SK-N-SH (cell line): ENCODE results near the gene C8G. TPM values are rescaled to one million over a fixed set of nuclear protein-coding genes. Genes with fewer than 3 reads are reported as not detected.
A peak's percentile ranks its signal among the peaks of the same experiment; 100 is the strongest.

Experiments used
- CTCF ChIA-PET: fragments of 300-600, 350-600 bp; formaldehyde crosslinking; extraction: SDS; loops from one replicate; lab custom pipeline; 2021; lab: Yijun Ruan, JAX
- POLR2A ChIA-PET: fragments of 350-600 bp; sonication (Branson Sonifier 250); formaldehyde crosslinking; extraction: SDS; loops from one replicate; lab custom pipeline; 2020; ENCODE audit warnings: antibody characterized with exemption, inconsistent platforms; lab: Yijun Ruan, JAX
- DNase-seq: peaks from one replicate; pipeline ENCODE4 v3.0.0; 2012
- H2AFZ ChIP-seq: fragments of 200-600 bp; sonication (generic); 2 replicates; pipeline ENCODE4 v1.8.1; 2016; ENCODE audit warnings: antibody characterized with exemption, mild to moderate bottlenecking, low read depth
- H3F3A ChIP-seq: fragments of 200-600 bp; sonication (generic); replicated peaks from 2 replicates; pipeline ENCODE3; 2016; ENCODE audit warnings: antibody characterized with exemption, mild to moderate bottlenecking; ENCODE audit not compliant: insufficient read depth
- H3K27ac ChIP-seq, 2 experiments: fragments of 200-500 bp in 1 of 2; fragments of 200-600 bp in 1 of 2; sonication (Bioruptor generic) in 1 of 2; sonication (generic), shearing (Covaris generic) in 1 of 2; 2 replicates each; pipeline versions ENCODE4 v1.5.1 to v1.6.1; 2014 to 2016; ENCODE audit warnings: low read depth in 2 of 2, inconsistent platforms in 1 of 2, low read length in 1 of 2, mild to moderate bottlenecking in 1 of 2, mixed read lengths in 1 of 2
- H3K27me3 ChIP-seq: fragments of 200-600 bp; sonication (generic), shearing (Covaris generic); 2 replicates; pipeline ENCODE4 v1.6.1; 2016; ENCODE audit warnings: mixed run types; ENCODE audit not compliant: insufficient read depth
- H3K36me3 ChIP-seq, 2 experiments: fragments of 200-500 bp in 1 of 2; fragments of 200-600 bp in 1 of 2; sonication (Bioruptor generic) in 1 of 2; sonication (generic) in 1 of 2; replicated peaks in 1 of 2; 2 replicates each; pipeline versions ENCODE3 to v1.5.1; 2014 to 2016; ENCODE audit warnings: low read length in 1 of 2, mild to moderate bottlenecking in 1 of 2; ENCODE audit not compliant: insufficient read depth in 2 of 2, control insufficient read depth in 1 of 2
- H3K4me1 ChIP-seq, 2 experiments: fragments of 200-500 bp in 1 of 2; fragments of 200-600 bp in 1 of 2; sonication (Bioruptor generic) in 1 of 2; sonication (generic), shearing (Covaris generic) in 1 of 2; 2 replicates each; pipeline versions ENCODE4 v1.5.1 to v1.6.1; 2014 to 2016; ENCODE audit warnings: low read depth in 1 of 2, low read length in 1 of 2, mixed run types in 1 of 2; ENCODE audit not compliant: insufficient read depth in 2 of 2, control insufficient read depth in 1 of 2
- H3K4me2 ChIP-seq: fragments of 200-600 bp; sonication (generic), shearing (Covaris generic); 2 replicates; pipeline ENCODE4 v1.6.1; 2017; ENCODE audit warnings: mixed run types
- H3K4me3 ChIP-seq, 2 experiments: fragments of 200-500 bp in 1 of 2; fragments of 200-600 bp in 1 of 2; sonication (Bioruptor generic) in 1 of 2; sonication (generic), shearing (Covaris generic) in 1 of 2; 2 replicates each; pipeline versions ENCODE4 v1.5.1 to v1.8.1; 2014 to 2016; ENCODE audit warnings: low read depth in 2 of 2, inconsistent platforms in 1 of 2, low read length in 1 of 2, mild to moderate bottlenecking in 1 of 2, mixed read lengths in 1 of 2, moderate library complexity in 1 of 2
- H3K79me2 ChIP-seq: fragments of 200-600 bp; sonication (generic); 2 replicates; pipeline ENCODE4 v1.8.1; 2017; ENCODE audit warnings: mild to moderate bottlenecking; ENCODE audit not compliant: insufficient read depth
- H3K9ac ChIP-seq: fragments of 200-600 bp; sonication (generic); 2 replicates; pipeline ENCODE4 v1.6.1; 2017; ENCODE audit warnings: mixed run types
- H3K9me2 ChIP-seq: fragments of 200-600 bp; sonication (generic); 2 replicates; pipeline ENCODE4 v1.6.1; 2017; ENCODE audit warnings: mixed run types
- H3K9me3 ChIP-seq: fragments of 200-600 bp; sonication (generic); 2 replicates; pipeline ENCODE4 v1.6.1; 2017; ENCODE audit warnings: mixed run types, mild to moderate bottlenecking, moderate library complexity
- H4K20me1 ChIP-seq: fragments of 200-600 bp; sonication (generic); 2 replicates; pipeline ENCODE4 v1.6.1; 2017; ENCODE audit warnings: mild to moderate bottlenecking, mixed run types; ENCODE audit not compliant: insufficient read depth
- ELF1 ChIP-seq: IDR thresholded peaks from 2 replicates; pipeline ENCODE4 v1.4.0; 2012
- FOXM1 ChIP-seq: IDR thresholded peaks from 2 replicates; pipeline ENCODE4 v1.4.0; 2012; ENCODE audit warnings: low read depth, mild to moderate bottlenecking
- NFIC ChIP-seq: IDR thresholded peaks from 2 replicates; pipeline ENCODE4 v1.4.0; 2012; ENCODE audit warnings: borderline replicate concordance
- NRF1 ChIP-seq: IDR thresholded peaks from 2 replicates; pipeline ENCODE4 v1.6.1; 2012; ENCODE audit warnings: low read depth, mild to moderate bottlenecking, low read length
- POLR2AphosphoS5 ChIP-seq: IDR thresholded peaks from 2 replicates; pipeline ENCODE4 v1.6.1; 2012; ENCODE audit warnings: low read depth, low read length
- RCOR1 ChIP-seq: fragments of 150-350 bp; IDR thresholded peaks from 2 replicates; pipeline ENCODE4 v1.6.1; 2017; ENCODE audit warnings: antibody characterized with exemption, low read length
- SMC3 ChIP-seq: IDR thresholded peaks from 2 replicates; pipeline ENCODE4 v1.6.1; 2012; ENCODE audit warnings: low read depth, low read length, improper control_type of control experiment
- TAF1 ChIP-seq: IDR thresholded peaks from 2 replicates; pipeline ENCODE4 v1.6.1; 2012; ENCODE audit warnings: low read depth, mild to moderate bottlenecking, low read length, moderate library complexity, borderline replicate concordance
- WGBS: methylation state at CpG from one replicate; pipeline ENCODE4 v1.1.6; 2017; ENCODE audit warnings: low lambda C conversion rate; 5-methylcytosine and 5-hydroxymethylcytosine counted together
- polyA plus RNA-seq, 3 experiments: library from polyadenylated mRNA; depleted of rRNA; stranded (reverse); fragments of >200 nt; gene quantifications; 2 replicates each; pipeline ENCODE4 v1.2.3, GENCODE V29; 2012
- TF ChIP-seq, protein P1 (sequence below): IDR thresholded peaks from 2 replicates; pipeline ENCODE4 v1.6.1; 2012; ENCODE audit warnings: mild to moderate bottlenecking, low read depth, low read length, moderate library complexity

C8G gene
- polyA plus RNA-seq, 1 of the 3 experiments (the other 2 are of a cell fraction) = 0.28 TPM

DNA sequence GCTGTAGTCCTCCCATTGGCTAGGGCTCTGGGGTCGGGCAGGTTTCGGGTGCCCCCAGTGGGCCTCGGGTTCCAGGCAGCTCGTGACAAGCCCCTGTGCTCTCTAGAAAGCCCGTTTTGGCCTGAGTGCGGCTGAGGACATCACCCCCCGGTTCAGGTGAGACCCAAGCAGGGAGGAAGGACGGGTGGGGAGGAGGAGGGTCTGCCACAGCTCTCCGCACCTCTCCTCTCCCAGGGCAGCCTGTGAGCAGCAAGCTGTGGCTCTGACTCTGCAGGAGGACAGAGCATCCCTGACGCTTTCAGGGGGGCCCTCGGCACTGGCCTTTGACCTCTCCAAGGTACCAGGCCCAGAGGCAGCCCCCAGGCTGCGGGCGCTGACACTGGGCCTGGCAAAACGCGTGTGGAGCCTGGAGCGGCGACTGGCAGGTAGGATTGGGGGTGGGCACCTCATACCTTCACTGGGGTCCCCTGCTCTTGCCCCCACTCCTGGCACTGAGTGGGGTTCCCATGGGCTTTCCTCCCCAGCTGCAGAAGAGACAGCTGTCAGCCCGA, 47.9 kb downstream of the C8G start:
- Histone ChIP-seq H3K27ac (peak overlapping the region in 1 of 2 experiments; percentile 56; a peak in 2 of 4 replicates), H3K4me2 (peak overlapping the region; percentile 95), H3K4me3 (peak overlapping the region; percentile 80 to 85), H3K9me2 (no peaks in the 10 kb centered on the region), H3K27me3 (no peaks in the 10 kb centered on the region), H3K36me3 (peaks cover 0 to 7% of the 10 kb centered on the region in 2 experiments), H3K9me3 (no peaks in the 10 kb centered on the region), H4K20me1 (0 out of 2 replicates have a peak, but pooled peaks cover 3% of the 10 kb centered on the region), H3K79me2 (peaks cover 18% of the 10 kb centered on the region; the same call in 1 of the 2 replicates), H3F3A (no peaks in the 10 kb centered on the region), H3K9ac (peak overlapping the region; percentile 75), H2AFZ (peak overlapping the region; percentile 82; the same call in 1 of the 2 replicates), H3K4me1 (peaks cover 9 to 24% of the 10 kb centered on the region in 2 experiments; a peak in 3 of 4 replicates)
- ChIA-PET POLR2A (interaction anchor here (1.0 to 1.8 kb wide), 3 partner anchors 37 to 49 kb away, joined by 3 to 7 read pairs (median 4); partner anchors contain the start of gene FBXW5), CTCF (interaction anchor here (0.6 to 6.8 kb wide), 10 partner anchors 9 to 73 kb away, joined by 3 to 68 read pairs (median 4); partner anchors contain the start of genes ABCA2, C8G, FBXW5 and FUT7)
- WGBS = 4% methylated on average over 10 of the region's 18 CpGs
- DNase-seq = no peak
- TF ChIP-seq ELF1 = no peak
- TF ChIP-seq, protein P1, sequence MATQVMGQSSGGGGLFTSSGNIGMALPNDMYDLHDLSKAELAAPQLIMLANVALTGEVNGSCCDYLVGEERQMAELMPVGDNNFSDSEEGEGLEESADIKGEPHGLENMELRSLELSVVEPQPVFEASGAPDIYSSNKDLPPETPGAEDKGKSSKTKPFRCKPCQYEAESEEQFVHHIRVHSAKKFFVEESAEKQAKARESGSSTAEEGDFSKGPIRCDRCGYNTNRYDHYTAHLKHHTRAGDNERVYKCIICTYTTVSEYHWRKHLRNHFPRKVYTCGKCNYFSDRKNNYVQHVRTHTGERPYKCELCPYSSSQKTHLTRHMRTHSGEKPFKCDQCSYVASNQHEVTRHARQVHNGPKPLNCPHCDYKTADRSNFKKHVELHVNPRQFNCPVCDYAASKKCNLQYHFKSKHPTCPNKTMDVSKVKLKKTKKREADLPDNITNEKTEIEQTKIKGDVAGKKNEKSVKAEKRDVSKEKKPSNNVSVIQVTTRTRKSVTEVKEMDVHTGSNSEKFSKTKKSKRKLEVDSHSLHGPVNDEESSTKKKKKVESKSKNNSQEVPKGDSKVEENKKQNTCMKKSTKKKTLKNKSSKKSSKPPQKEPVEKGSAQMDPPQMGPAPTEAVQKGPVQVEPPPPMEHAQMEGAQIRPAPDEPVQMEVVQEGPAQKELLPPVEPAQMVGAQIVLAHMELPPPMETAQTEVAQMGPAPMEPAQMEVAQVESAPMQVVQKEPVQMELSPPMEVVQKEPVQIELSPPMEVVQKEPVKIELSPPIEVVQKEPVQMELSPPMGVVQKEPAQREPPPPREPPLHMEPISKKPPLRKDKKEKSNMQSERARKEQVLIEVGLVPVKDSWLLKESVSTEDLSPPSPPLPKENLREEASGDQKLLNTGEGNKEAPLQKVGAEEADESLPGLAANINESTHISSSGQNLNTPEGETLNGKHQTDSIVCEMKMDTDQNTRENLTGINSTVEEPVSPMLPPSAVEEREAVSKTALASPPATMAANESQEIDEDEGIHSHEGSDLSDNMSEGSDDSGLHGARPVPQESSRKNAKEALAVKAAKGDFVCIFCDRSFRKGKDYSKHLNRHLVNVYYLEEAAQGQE = peak; percentile 39; the same call in 1 of the 2 replicates

DNA sequence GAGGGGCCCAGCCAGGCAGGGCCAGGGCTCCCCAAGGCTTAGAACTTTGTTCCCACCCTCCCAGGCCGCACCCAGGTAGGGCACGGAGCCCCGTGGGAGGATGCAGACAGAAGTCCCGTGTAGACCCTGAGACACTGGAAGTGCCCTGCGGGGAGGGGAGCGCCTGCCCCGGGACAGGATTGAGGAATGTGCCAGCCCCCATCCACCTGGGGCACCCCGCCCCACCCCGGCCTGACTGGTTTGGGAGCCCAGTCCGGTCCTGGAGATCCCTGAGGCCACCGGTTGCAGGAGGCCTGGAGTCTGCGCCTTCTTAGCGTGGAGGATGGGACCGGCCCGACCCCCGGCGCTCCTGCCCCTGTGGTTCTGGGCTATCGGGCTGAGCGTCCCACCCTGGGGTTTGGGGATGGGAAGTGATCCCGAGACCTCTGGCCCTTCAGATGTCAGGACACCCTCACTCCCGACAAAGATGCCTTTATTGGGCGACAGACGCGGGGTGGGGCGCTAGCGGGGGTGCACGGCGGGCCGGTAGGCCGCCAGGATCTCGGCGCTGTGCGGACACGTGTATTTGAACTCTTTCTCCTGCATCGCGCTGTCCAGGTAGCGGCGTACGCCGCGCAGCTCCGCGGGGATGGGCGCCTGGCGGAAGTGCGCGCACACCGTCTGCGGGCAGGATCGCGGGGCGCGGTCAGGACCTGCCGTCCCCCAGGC, 49.3 kb downstream of the C8G start:
- 95% methylated on average over 42 of the region's 54 CpGs for WGBS
- ChIA-PET CTCF (interaction anchor here (0.7 to 6.8 kb wide), 3 partner anchors 13 to 75 kb away, joined by 3 to 68 read pairs (median 3); partner anchors contain the start of genes ABCA2 and FUT7), POLR2A (no interaction called here)
- H3K27me3 ChIP-seq = no peaks in the 10 kb centered on the region
- no peaks in the 10 kb centered on the region for H3K9me3 ChIP-seq
- no peak overlapping the region for H2AFZ ChIP-seq
- H3K9me2 ChIP-seq = no peaks in the 10 kb centered on the region
- no peak overlapping the region for H3K4me3 ChIP-seq
- peaks cover 0 to 7% of the 10 kb centered on the region in 2 experiments for H3K36me3 ChIP-seq
- H3K4me1 ChIP-seq = peaks cover 9 to 24% of the 10 kb centered on the region in 2 experiments; a peak in 3 of 4 replicates
- DNase-seq = no peak
- 0 out of 2 replicates have a peak, but pooled peaks cover 3% of the 10 kb centered on the region for H4K20me1 ChIP-seq
- H3K9ac ChIP-seq = no peak overlapping the region
- TF ChIP-seq TAF1 (no peak), RCOR1 (no peak), SMC3 (no peak), FOXM1 (no peak), NRF1 (no peak), POLR2AphosphoS5 (no peak), NFIC (no peak)
- TF ChIP-seq, all 33 proteins: peak for 0
- Histone ChIP-seq H3K27ac (no peak overlapping the region), H3F3A (no peaks in the 10 kb centered on the region), H3K4me2 (no peak overlapping the region), H3K79me2 (peaks cover 18% of the 10 kb centered on the region; the same call in 1 of the 2 replicates)
